ENCODE measurements around the gene ACOXL.

ACOXL gene

DNA sequence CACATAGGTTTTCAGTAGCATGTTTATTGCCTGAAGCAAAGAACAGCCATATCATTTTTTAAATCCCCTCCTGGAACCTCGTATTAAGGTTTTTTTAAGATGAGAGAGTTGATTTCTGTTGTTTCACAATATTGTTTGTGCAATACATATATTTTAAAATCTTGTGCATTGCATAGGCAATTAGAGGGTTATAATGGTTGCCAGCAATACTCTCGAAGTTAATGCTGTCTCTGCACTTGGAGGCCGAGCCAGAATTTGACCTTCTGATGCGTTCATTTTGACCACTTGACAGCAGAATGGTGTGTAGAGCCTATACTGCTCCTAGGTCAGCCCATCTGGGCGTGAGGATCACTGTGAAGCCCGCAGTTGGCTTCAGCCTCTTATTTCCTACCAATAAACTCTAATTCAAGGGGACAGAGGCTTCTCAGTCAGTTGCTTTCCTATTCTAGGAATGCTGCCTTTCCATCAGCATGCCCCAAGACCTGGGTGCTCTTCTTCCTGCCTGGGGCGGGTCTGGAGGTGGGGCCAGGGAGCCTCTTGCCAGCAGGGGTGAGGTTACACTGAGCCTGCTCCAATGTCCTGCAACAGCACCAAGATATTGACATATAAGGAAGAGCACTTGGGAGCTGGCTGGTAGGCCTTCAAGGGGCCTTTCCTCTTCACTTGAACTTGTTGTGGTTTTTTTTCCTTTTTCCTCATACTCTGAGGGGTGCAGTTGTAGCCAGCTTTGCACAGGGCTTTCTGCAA is 297.0 kb downstream of the ACOXL start:
- Histone ChIP-seq H3K9me3 (ENCODE audit: control insufficient read depth, low read length) (no peaks in the 10 kb centered on the region), H3K27me3 (replicated peaks; ENCODE audit: control insufficient read depth, insufficient read depth, low read length) (peaks cover 11% of the 10 kb centered on the region), H3K9ac (ENCODE audit: low read length) (no peak overlapping the region), H3K4me1 (ENCODE audit: control insufficient read depth, insufficient read depth, low read length) (peaks cover 4% of the 10 kb centered on the region), H3K4me3 (ENCODE audit: low read length) (no peak overlapping the region), H3K36me3 (ENCODE audit: control insufficient read depth, insufficient read depth, low read length, severe bottlenecking) (no peaks in the 10 kb centered on the region)
- DNase-seq (ENCODE audit: low read depth) = peak; percentile 54

DNA sequence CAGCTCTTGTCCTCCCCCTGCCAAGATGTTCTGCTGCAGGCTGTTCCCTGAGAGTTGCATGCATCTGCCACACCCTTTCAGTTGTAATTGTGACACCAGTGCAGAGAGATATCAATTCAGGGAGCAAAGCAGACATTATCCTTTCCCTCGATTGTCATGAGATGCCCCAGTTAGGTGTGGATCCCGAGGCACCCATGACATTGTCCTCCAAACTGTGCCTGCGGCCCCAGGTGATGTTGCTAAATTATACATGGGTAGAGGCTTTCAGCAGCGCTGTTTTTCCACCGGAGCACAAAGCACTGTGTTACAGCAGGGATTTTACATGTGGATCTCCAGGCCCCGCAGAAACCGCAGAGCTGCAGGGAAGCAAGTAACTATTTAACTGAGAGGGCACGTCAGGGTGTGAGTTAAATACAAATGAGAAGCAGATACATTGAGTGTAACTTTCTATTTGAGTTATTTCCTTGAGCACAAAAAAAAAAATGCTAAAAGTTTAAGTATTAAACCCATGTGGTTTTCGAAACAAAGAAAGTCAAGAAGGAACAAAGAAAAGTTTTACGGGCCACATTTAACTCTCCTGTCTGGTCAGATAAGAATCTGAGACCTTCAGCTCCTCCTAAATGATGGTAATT is 298.0 kb downstream of the ACOXL start:
- Histone ChIP-seq H3K27me3 (replicated peaks; ENCODE audit: control insufficient read depth, insufficient read depth, low read length) (peaks cover 4% of the 10 kb centered on the region), H3K9me3 (ENCODE audit: control insufficient read depth, low read length) (no peaks in the 10 kb centered on the region), H3K9ac (ENCODE audit: low read length) (no peak overlapping the region), H3K4me3 (ENCODE audit: low read length) (no peak overlapping the region), H3K36me3 (ENCODE audit: control insufficient read depth, insufficient read depth, low read length, severe bottlenecking) (no peaks in the 10 kb centered on the region), H3K4me1 (ENCODE audit: control insufficient read depth, insufficient read depth, low read length) (peaks cover 4% of the 10 kb centered on the region)
- no peak for DNase-seq (ENCODE audit: low read depth)

DNA sequence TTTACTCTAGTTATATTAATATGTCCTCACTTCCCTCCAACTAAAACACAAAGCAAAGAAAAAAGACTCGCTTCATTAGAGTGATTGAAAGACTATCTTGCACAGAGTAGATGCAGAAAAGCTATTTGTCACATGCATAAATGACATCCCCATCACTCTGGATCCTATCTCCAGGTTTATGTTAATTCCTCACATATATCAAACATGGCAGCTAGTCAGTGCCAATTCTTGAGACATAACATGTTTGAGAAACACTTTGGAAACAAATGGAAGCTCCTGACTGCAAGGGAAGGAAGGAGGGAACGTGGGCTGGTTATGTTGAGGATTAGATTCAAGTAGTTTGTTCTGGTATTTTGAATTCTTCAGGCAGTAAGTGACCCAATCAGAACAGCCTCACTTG is 298.6 kb downstream of the ACOXL start:
- DNase-seq (ENCODE audit: low read depth) = no peak
- Histone ChIP-seq H3K4me1 (ENCODE audit: control insufficient read depth, insufficient read depth, low read length) (peaks cover 4% of the 10 kb centered on the region), H3K9ac (ENCODE audit: low read length) (no peak overlapping the region), H3K9me3 (ENCODE audit: control insufficient read depth, low read length) (no peaks in the 10 kb centered on the region), H3K4me3 (ENCODE audit: low read length) (no peak overlapping the region), H3K27me3 (replicated peaks; ENCODE audit: control insufficient read depth, insufficient read depth, low read length) (no peaks in the 10 kb centered on the region), H3K36me3 (ENCODE audit: control insufficient read depth, insufficient read depth, low read length, severe bottlenecking) (no peaks in the 10 kb centered on the region)

DNA sequence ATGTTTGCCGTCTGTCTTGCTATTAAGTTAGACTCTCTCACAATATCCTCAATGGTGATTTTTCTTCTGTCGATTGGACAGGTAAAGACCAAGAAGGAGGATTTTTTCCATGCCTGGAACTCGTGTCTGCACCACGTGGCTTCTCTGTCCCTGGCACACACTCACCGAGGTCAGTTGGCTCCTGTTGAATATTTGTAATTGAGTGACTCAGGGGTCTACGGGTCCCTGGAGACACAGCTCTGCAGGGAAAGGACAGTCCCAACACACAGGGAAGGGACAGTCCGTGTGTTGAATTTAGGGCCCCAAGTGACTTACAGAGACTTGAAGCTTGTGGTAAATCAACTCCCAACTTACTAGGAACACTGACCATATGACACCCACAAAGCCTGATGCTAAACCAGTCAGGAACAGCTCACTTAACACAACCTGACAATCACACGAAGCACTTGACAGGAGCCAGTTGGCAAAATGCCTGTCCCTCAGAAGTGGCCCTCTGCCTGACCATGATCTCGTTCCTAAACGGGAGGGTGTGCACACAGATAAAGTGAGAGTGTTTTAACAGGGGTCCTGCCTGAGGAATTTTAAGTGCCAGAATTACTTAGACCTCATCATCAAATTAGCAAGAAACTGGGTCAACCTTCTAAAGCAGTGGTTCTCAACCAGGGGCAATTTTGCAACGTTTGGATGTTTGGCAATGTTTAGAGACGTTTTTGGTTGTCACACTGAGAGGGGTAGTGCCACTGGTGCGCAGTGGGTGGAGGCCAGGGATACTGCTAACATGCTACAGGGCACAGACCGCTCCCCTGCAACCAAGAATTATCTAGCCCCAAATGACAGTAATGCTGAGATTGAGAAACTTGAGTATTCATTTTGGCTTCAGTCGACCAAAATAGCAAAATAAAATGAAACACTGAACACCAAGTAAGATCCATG is 299.4 kb downstream of the ACOXL start:
- H3K4me3 ChIP-seq (ENCODE audit: low read length) = no peak overlapping the region
- H3K9me3 ChIP-seq (ENCODE audit: control insufficient read depth, low read length) = no peaks in the 10 kb centered on the region
- H3K9ac ChIP-seq (ENCODE audit: low read length) = no peak overlapping the region
- H3K36me3 ChIP-seq (ENCODE audit: control insufficient read depth, insufficient read depth, low read length, severe bottlenecking) = no peaks in the 10 kb centered on the region
- no peak for DNase-seq (ENCODE audit: low read depth)
- H3K27me3 ChIP-seq (replicated peaks; ENCODE audit: control insufficient read depth, insufficient read depth, low read length) = peaks cover 2% of the 10 kb centered on the region
- H3K4me1 ChIP-seq (ENCODE audit: control insufficient read depth, insufficient read depth, low read length) = peaks cover 4% of the 10 kb centered on the region

DNA sequence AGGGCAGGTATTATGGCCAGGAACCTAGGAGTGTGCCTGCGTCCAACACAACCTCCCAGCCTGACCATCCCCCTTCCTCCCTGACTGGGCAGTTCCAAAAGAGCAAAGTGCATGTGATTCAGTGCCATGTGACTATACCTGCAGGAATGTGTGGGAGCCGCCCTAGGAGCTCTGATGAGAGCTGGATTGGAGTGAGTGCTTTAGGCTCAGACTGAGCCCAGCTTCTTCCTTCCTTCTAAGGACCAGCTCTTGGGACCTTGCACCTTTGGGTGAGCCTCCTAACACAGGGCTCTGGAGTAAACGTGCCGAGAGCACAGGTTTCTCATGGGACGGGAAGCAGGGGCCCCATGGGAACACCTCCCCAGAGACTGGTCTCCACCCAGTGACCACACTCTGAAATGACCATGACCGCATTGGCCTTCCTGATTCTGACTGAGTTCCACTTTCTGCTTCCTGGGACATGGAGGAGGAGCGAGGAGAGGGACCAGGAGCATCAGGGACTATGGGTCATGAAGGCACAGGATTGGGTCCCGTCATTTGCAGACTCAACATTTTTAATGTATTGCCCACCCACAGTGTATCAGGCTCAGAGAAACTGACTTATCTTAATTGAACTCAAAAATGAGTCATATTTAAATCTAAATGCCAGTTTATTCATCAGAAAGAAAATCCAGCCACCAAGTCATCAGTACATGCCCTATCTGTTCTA is 300.5 kb downstream of the ACOXL start:
- H3K9me3 ChIP-seq (ENCODE audit: control insufficient read depth, low read length) = no peaks in the 10 kb centered on the region
- H3K4me3 ChIP-seq (ENCODE audit: low read length) = no peak overlapping the region
- H3K36me3 ChIP-seq (ENCODE audit: control insufficient read depth, insufficient read depth, low read length, severe bottlenecking) = no peaks in the 10 kb centered on the region
- peaks cover 10% of the 10 kb centered on the region for H3K27me3 ChIP-seq (replicated peaks; ENCODE audit: control insufficient read depth, insufficient read depth, low read length)
- no peak for DNase-seq (ENCODE audit: low read depth)
- H3K9ac ChIP-seq (ENCODE audit: low read length) = no peak overlapping the region
- peaks cover 4% of the 10 kb centered on the region for H3K4me1 ChIP-seq (ENCODE audit: control insufficient read depth, insufficient read depth, low read length)

DNA sequence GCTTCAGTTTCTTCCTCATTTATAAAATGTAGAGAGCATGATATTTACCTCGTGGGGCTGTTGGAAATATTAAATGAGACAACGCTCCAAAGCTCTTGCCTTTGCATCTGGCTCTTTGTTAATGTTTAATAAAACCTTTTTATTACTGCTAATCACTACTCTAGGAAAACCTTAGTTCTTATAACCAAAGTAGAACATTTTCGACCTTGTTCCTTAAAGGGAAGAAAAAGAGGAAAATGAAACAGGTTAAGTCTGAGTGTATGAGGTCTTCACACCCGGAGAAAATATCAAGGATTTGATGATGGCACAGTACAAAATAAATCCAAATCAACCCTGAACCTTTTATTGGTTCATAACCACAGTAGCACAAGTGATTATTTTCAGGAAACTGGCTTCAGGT is 301.8 kb downstream of the ACOXL start:
- no peak overlapping the region for H3K9ac ChIP-seq (ENCODE audit: low read length)
- H3K9me3 ChIP-seq (ENCODE audit: control insufficient read depth, low read length) = no peaks in the 10 kb centered on the region
- DNase-seq (ENCODE audit: low read depth) = no peak
- no peaks in the 10 kb centered on the region for H3K36me3 ChIP-seq (ENCODE audit: control insufficient read depth, insufficient read depth, low read length, severe bottlenecking)
- H3K4me1 ChIP-seq (ENCODE audit: control insufficient read depth, insufficient read depth, low read length) = peaks cover 4% of the 10 kb centered on the region
- no peak overlapping the region for H3K4me3 ChIP-seq (ENCODE audit: low read length)
- H3K27me3 ChIP-seq (replicated peaks; ENCODE audit: control insufficient read depth, insufficient read depth, low read length) = peaks cover 12% of the 10 kb centered on the region

DNA sequence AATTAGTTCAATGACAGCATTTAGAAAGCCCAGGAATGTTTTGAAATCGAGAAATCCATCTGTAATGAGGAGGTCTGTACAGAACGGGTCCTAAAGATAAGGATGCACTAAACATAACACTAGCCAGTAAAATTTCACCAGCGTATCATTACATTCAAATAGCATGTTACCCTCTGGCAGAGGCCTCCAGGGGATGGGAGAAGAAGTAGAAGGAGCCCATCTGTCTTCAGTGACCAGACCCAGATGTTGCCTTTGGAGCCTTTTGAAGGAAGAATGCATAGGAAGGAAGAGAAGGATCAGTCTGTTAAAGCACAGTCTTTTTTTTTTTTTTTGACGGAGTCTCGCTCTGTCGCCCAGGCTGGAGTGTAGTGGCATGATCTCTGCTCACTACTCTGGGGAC is 302.2 kb downstream of the ACOXL start:
- Histone ChIP-seq H3K4me1 (ENCODE audit: control insufficient read depth, insufficient read depth, low read length) (peaks cover 4% of the 10 kb centered on the region), H3K36me3 (ENCODE audit: control insufficient read depth, insufficient read depth, low read length, severe bottlenecking) (no peaks in the 10 kb centered on the region), H3K9ac (ENCODE audit: low read length) (no peak overlapping the region), H3K27me3 (replicated peaks; ENCODE audit: control insufficient read depth, insufficient read depth, low read length) (peaks cover 12% of the 10 kb centered on the region), H3K9me3 (ENCODE audit: control insufficient read depth, low read length) (no peaks in the 10 kb centered on the region), H3K4me3 (ENCODE audit: low read length) (no peak overlapping the region)
- no peak for DNase-seq (ENCODE audit: low read depth)

DNA sequence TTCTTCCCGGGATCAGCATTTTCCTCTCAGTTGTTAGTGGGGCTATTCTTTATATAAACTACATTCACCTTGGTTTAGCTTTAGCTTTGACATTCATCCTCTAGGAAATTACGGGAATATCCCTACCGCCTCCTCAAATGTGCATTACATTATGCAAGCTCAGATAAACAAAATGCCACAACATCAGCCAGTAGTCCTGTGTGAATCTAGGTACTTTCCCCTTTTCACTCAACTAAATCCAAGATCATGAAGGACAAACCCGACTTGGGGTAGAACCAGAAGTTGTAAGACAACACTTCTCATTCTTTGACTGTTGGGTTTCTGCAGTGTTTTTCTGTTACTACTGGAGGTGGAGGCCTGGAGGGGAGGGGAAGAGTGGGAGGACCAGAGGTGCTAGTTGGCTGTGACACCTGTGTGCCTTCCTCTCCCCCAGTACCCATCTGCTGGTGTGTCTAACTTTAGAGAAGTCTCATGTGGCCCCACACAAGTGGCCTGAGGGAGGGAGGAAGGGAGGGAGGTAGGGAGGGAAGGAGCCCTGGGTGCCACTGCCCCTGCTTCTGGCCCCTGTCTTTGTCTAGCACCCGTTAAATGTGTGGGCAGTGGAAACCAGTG is 303.6 kb downstream of the ACOXL start:
- peaks cover 4% of the 10 kb centered on the region for H3K4me1 ChIP-seq (ENCODE audit: control insufficient read depth, insufficient read depth, low read length)
- H3K4me3 ChIP-seq (ENCODE audit: low read length) = no peak overlapping the region
- peaks cover 23% of the 10 kb centered on the region for H3K27me3 ChIP-seq (replicated peaks; ENCODE audit: control insufficient read depth, insufficient read depth, low read length)
- no peak for DNase-seq (ENCODE audit: low read depth)
- H3K9ac ChIP-seq (ENCODE audit: low read length) = no peak overlapping the region
- H3K9me3 ChIP-seq (ENCODE audit: control insufficient read depth, low read length) = no peaks in the 10 kb centered on the region
- H3K36me3 ChIP-seq (ENCODE audit: control insufficient read depth, insufficient read depth, low read length, severe bottlenecking) = no peaks in the 10 kb centered on the region

DNA sequence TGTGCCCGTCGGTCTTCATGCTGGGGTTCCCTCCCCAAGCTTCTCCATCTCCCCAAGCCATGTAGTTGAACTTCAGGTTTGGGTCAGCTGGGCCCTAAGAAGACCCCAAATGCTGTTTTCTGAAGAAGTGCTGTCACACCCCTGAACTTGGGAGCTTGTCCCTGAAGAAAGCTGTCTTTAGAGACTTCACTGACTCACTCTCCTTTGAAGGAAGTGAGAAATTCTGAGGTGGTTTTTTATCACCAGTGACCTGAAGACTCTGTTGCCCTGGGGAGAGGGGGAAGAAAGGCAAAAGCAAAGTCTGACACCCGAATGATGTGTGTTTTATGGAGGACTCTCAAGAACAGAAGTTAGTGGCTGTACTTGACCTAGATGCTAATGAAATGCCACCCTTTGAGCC is 304.8 kb downstream of the ACOXL start:
- no peak overlapping the region for H3K9ac ChIP-seq (ENCODE audit: low read length)
- H3K27me3 ChIP-seq (replicated peaks; ENCODE audit: control insufficient read depth, insufficient read depth, low read length) = peaks cover 35% of the 10 kb centered on the region
- no peak for DNase-seq (ENCODE audit: low read depth)
- H3K36me3 ChIP-seq (ENCODE audit: control insufficient read depth, insufficient read depth, low read length, severe bottlenecking) = no peaks in the 10 kb centered on the region
- no peaks in the 10 kb centered on the region for H3K4me1 ChIP-seq (ENCODE audit: control insufficient read depth, insufficient read depth, low read length)
- no peak overlapping the region for H3K4me3 ChIP-seq (ENCODE audit: low read length)
- no peaks in the 10 kb centered on the region for H3K9me3 ChIP-seq (ENCODE audit: control insufficient read depth, low read length)

DNA sequence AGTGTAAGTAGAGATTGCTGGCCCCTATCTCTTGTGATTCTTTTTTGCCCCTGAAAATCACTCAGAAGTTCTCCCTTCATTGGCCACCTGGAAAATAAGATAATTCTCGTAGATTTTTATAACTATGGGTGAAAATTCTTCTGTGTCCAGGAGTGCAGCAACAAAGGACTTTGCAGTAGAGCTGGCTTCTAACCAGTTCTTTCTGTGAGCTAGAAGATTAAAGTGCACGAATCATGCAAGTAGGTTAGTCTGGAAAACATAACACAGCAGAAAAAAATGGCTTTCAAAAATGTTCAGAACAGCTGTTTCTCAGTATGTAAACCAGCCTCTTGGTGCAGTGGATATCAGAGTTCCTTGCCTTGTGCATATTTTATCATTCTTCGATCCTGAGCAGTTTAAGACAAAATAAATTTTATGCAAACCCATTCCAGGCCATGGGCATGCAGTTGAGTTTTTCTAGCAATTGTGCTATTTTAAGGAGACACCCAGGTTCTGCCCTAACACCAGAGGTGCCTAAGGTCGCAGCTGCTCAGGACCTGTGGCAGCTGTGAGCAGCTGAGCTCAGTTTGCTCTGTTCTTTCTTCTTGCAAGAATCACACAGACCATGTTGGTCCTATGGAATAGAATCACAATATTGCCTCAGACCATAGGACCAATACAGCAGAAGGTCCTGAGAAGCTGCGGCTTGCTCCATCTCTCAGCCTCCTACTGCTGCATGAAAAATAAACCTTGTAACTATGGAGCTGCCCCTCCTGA is 307.4 kb downstream of the ACOXL start:
- no peak for DNase-seq (ENCODE audit: low read depth)
- no peaks in the 10 kb centered on the region for H3K4me1 ChIP-seq (ENCODE audit: control insufficient read depth, insufficient read depth, low read length)
- no peaks in the 10 kb centered on the region for H3K36me3 ChIP-seq (ENCODE audit: control insufficient read depth, insufficient read depth, low read length, severe bottlenecking)
- H3K9me3 ChIP-seq (ENCODE audit: control insufficient read depth, low read length) = no peaks in the 10 kb centered on the region
- peaks cover 51% of the 10 kb centered on the region for H3K27me3 ChIP-seq (replicated peaks; ENCODE audit: control insufficient read depth, insufficient read depth, low read length)
- no peak overlapping the region for H3K9ac ChIP-seq (ENCODE audit: low read length)
- H3K4me3 ChIP-seq (ENCODE audit: low read length) = no peak overlapping the region

Measured in adipocyte (in vitro differentiated cells).